Thyroid gland (tissue), 4 donors: ENCODE measurements around the gene NXPH2. TPM values are rescaled to one million over a fixed set of nuclear protein-coding genes. Genes with fewer than 3 reads are reported as not detected.

ENCODE experiments used
- DNase-seq, 2 donors: peaks; one replicate each; pipeline ENCODE4 v3.0.0-alpha.2; 2019
- H3K27ac ChIP-seq, 3 donors: fragments of 200-600 bp; sonication (generic); 1 replicate in 2 of 3; 2 replicates in 1 of 3; pipeline ENCODE4 v1.5.1; 2016 to 2019; ENCODE audit warnings: mild to moderate bottlenecking in 1 of 3, moderate library complexity in 1 of 3
- H3K27me3 ChIP-seq: fragments of 200-600 bp; sonication (generic); one replicate; pipeline ENCODE4 v1.5.1; 2019
- H3K36me3 ChIP-seq, 2 donors: fragments of 200-600 bp; sonication (generic); one replicate each; pipeline ENCODE4 v1.5.1; 2016 to 2019
- H3K4me1 ChIP-seq, 2 donors: fragments of 200-600 bp; sonication (generic); one replicate each; pipeline ENCODE4 v1.5.1; 2017 to 2019
- H3K4me3 ChIP-seq, 3 donors: fragments of 200-600 bp; sonication (generic); replicated peaks in 1 of 3; 1 replicate in 2 of 3; 2 replicates in 1 of 3; pipeline ENCODE4 v1.5.1; 2016; ENCODE audit warnings: mild to moderate bottlenecking in 1 of 3
- H3K9me3 ChIP-seq: fragments of 200-600 bp; sonication (generic); one replicate; pipeline ENCODE4 v1.5.1; 2017
- POLR2A ChIP-seq, 2 donors: fragments of 450-650 bp; IDR thresholded peaks; one replicate each; pipeline ENCODE4 v1.6.1; 2017; ENCODE audit warnings: antibody characterized with exemption in 2 of 2, mild to moderate bottlenecking in 2 of 2, moderate library complexity in 1 of 2
- WGBS, 2 donors: methylation state at CpG; one replicate each; pipeline ENCODE4 v1.1.5; 2017; 5-methylcytosine and 5-hydroxymethylcytosine counted together
- intact Hi-C: fragments of 100-400 bp; cut with DNase I; formaldehyde crosslinking; loops from one replicate; pipeline ENCODE4 v1.15.1; 2023
- total RNA-seq, 4 donors: library from RNA; depleted of rRNA; stranded (reverse); fragments of >200 nt; gene quantifications; one replicate each; pipeline ENCODE4 v1.2.3, GENCODE V29; 2016
- TF ChIP-seq, protein P1 (sequence below), 6 experiments: fragments of 200-600 bp in 3 of 6; fragments of 450-650 bp in 3 of 6; sonication (generic) in 3 of 6; IDR thresholded peaks; one replicate each; pipeline ENCODE4 v1.5.1; 2016 to 2019; ENCODE audit warnings: antibody characterized with exemption in 6 of 6, mild to moderate bottlenecking in 2 of 6, inconsistent platforms in 1 of 6, moderate library complexity in 1 of 6

NXPH2 gene
- total RNA-seq, 4 donors from 2014 or later, result not detected

DNA sequence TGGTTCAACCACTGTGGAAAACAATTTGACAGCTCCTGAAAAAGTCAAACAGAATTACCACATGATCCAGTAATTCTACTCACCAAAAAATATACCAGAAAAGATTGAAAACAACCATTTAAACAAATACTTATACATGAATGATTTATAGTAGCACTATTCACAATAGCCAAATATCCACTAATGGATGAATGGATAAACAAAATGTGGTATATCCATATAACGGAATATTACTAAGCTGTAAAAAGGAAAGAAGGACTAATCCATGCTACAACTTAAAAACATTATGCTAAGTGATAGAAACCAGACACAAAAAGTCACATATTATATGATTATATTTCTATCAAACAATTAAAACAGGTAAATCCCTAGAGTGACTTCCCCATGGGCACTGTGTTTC is 147.1 kb downstream of the NXPH2 start:
- no peaks in the 10 kb centered on the region for H3K27me3 ChIP-seq
- no peak overlapping the region for H3K4me3 ChIP-seq
- no peaks in the 10 kb centered on the region for H3K9me3 ChIP-seq
- no peaks in the 10 kb centered on the region for H3K4me1 ChIP-seq
- TF ChIP-seq, protein P1, sequence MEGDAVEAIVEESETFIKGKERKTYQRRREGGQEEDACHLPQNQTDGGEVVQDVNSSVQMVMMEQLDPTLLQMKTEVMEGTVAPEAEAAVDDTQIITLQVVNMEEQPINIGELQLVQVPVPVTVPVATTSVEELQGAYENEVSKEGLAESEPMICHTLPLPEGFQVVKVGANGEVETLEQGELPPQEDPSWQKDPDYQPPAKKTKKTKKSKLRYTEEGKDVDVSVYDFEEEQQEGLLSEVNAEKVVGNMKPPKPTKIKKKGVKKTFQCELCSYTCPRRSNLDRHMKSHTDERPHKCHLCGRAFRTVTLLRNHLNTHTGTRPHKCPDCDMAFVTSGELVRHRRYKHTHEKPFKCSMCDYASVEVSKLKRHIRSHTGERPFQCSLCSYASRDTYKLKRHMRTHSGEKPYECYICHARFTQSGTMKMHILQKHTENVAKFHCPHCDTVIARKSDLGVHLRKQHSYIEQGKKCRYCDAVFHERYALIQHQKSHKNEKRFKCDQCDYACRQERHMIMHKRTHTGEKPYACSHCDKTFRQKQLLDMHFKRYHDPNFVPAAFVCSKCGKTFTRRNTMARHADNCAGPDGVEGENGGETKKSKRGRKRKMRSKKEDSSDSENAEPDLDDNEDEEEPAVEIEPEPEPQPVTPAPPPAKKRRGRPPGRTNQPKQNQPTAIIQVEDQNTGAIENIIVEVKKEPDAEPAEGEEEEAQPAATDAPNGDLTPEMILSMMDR (IDR thresholded peaks at IDR 0.05), result no peak
- TF ChIP-seq POLR2A (IDR thresholded peaks at IDR 0.05), result no peak
- no peak overlapping the region for H3K27ac ChIP-seq
- no peaks in the 10 kb centered on the region for H3K36me3 ChIP-seq
- 93 to 97% methylated on average over 1 of the region's 1 CpG for WGBS, 2 donors
- no peak for DNase-seq
- intact Hi-C loops, result no loop called here

DNA sequence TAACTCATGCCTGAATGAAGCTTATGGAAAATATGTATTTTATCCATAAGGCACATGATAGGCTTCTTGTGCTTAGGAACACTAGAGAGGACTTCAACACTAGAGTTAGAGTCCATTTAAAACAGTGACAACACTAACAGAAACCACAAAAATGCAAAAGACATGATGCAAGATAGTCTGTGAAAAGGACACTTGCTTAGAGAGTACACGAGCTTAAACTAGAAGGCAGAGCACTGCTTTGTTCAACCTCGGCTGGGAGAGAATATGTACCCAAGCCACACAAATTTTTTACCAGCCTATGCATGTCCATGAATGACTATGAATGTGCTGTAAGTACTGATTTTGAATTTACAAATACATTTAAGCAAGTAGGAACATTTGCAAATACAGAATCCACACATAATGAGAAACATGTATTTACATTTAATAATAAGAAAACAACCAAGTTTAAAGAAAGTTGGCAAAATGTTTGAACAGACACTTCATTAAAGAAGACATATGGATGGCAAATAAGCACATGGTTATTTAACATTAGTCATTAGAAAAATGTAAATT is 148.0 kb downstream of the NXPH2 start:
- intact Hi-C loops, result no loop called here
- TF ChIP-seq, protein P1 (IDR thresholded peaks at IDR 0.05), result no peak
- TF ChIP-seq POLR2A (IDR thresholded peaks at IDR 0.05), result no peak

DNA sequence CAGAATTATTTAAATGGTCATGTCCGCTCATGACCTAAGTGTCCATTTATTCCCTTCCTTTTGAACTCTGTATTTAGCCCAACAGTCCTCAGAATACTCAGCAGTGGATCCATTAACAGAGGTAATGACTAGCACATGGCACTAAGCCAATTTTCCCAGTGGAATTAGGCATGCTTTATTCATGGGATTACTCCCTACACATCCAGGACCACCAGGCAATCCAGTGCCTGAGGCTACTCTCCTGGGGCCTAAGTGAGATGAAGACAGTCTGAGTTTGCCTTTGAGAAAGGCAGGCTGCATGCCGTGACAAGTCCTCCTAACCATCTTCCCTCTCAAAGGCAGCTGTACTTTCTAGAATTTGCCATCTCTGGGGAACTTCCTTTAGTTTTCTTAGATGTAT is 150.0 kb downstream of the NXPH2 start:
- intact Hi-C loops, result no loop called here
- DNase-seq, result no peak
- no peak for TF ChIP-seq POLR2A (IDR thresholded peaks at IDR 0.05)
- TF ChIP-seq, protein P1 (IDR thresholded peaks at IDR 0.05), result no peak
- Histone ChIP-seq H3K4me1 (no peaks in the 10 kb centered on the region), H3K9me3 (no peaks in the 10 kb centered on the region), H3K27me3 (no peaks in the 10 kb centered on the region), H3K27ac (no peak overlapping the region), H3K36me3 (no peaks in the 10 kb centered on the region), H3K4me3 (no peak overlapping the region)
- WGBS, 2 donors, result 91 to 94% methylated on average over 2 of the region's 2 CpGs

More for the DNA sequence above, 148.0 kb downstream of the NXPH2 start:
- H3K36me3 ChIP-seq, result no peaks in the 10 kb centered on the region
- H3K27ac ChIP-seq, result no peak overlapping the region
- no peaks in the 10 kb centered on the region for H3K9me3 ChIP-seq
- no peak overlapping the region for H3K4me3 ChIP-seq
- 70 to 73% methylated on average over 2 of the region's 2 CpGs for WGBS, 2 donors
- H3K27me3 ChIP-seq, result no peaks in the 10 kb centered on the region
- no peaks in the 10 kb centered on the region for H3K4me1 ChIP-seq
- DNase-seq, result no peak

DNA sequence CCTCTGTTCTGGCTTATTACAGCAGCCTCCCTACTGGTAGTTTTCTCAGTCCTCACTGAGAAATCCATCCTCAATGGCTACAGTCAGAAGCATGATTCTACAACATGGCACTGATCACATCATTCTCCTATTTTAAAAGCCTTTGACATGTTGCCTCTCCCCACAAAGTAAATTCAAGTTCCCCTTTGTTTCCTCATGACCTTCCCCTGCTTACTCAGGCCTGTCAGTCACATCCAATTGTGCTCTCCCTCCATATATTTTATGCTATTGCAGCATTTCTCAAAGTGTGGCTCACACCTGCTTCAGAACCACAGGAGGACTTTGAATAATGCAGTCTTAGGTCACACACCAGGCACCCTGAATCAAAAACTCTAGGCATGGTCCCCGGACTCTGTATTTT is 154.0 kb downstream of the NXPH2 start:
- Histone ChIP-seq H3K27me3 (no peaks in the 10 kb centered on the region), H3K36me3 (no peaks in the 10 kb centered on the region), H3K27ac (no peak overlapping the region), H3K4me3 (no peak overlapping the region), H3K9me3 (no peaks in the 10 kb centered on the region), H3K4me1 (no peaks in the 10 kb centered on the region)
- TF ChIP-seq, protein P1 (IDR thresholded peaks at IDR 0.05), result no peak
- TF ChIP-seq POLR2A (IDR thresholded peaks at IDR 0.05), result no peak
- no peak for DNase-seq
- WGBS, 2 donors, result 94 to 97% methylated on average over 1 of the region's 1 CpG
- intact Hi-C loops, result no loop called here

DNA sequence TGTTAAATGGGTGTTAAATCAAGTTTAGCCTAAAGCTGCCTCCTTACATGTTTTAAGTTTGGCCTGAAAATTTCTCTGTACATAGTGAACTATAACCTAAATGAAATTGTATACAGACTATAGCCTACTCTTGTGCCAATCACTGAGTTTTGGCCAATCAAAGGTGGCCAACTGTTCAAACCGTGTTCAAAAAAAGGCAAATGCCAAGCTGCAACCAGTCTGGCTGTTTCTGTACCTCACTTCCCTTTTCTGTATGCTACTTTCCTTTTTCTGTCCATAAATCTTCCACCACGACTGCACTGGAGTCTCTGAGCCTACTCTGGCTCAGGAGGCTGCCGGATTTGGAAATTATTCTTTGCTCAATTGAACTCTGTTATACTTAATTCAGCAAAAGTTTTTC is 157.6 kb downstream of the NXPH2 start:
- WGBS, 2 donors, result 78 to 90% methylated on average over 3 of the region's 3 CpGs
- Histone ChIP-seq H3K4me3 (no peak overlapping the region), H3K27ac (no peak overlapping the region), H3K27me3 (no peaks in the 10 kb centered on the region), H3K4me1 (no peaks in the 10 kb centered on the region), H3K9me3 (no peaks in the 10 kb centered on the region), H3K36me3 (no peaks in the 10 kb centered on the region)
- DNase-seq, result no peak
- TF ChIP-seq, protein P1 (IDR thresholded peaks at IDR 0.05), result no peak
- no peak for TF ChIP-seq POLR2A (IDR thresholded peaks at IDR 0.05)
- intact Hi-C loops, result no loop called here
